DMS53 treated with DMSO at 0.1 percent for 48 hours (cell line): ENCODE data around the gene FYB1.

Experiments used
- DNase-seq: peaks from one replicate; lab custom pipeline; 2025; ENCODE audit not compliant: unreplicated experiment; lab: John Stamatoyannopoulos, UW

The FYB1 gene

DNA sequence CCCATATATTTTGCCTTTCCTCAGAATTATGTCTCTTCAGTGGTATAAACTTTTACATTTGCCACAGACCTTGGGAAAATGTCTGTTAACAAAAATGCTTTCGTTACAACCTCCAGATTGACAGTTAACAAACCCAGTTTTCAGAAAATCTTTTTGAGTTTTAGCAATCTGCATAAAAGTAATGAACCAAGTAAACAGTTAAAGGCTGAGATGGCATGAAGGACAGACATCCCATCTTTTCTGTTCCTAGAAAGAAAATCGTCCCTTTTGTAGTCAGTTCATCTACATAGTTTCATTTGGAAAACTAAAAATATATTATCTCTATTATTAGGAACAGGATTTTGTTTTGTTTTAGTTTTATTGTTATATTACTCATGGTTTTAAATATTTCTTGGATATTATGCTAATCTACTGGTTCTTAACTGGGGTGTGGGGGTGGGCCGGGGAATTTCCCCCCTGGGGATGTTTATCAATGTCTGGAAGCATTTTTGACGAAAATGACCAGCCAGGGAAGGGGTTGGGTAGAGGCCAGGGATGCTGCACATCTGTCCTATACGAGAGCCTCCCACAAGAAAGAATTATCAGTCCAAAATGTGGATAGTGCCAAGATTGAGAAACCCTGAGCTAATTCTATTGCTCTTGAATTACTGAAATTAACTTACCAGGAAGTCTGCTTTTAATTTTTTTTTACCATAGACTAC lies 11.9 kb downstream of the FYB1 start:
- no peak for DNase-seq

DNA sequence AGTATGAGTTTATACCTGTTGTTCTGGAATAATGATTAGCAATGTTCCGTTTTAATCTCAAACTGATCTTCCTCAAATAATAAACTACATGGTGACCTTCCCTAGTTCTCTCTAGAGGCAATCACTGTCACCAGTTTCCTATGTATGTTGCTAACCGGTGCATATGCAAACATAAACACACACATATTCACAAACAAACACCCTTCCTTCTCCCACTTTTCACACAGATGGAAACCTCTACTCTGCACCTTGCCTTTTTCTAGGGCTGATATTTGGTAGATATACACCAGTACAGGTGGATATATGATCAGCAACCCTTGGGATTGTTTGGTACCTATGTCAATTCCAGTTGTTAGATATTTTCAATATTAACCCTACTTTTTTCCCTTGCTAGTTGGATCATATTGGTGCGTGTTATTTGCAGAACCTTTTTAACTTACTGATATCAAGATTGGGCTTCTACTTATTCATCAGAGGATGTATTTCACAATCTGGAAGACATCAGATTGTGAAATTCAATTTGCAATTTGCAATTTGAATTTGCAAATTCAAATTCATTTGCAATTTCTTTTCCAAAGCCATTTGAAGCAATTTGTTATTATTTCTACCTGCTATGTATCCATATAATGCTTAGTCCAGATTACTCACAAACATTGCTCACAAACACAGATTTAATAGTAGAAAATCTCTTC lies 12.6 kb downstream of the FYB1 start:
- no peak for DNase-seq

- DNase-seq: no peak
Observed at GRCh38 chr5:39205550-39205949, 13.8 kb downstream of the FYB1 start.

DNA sequence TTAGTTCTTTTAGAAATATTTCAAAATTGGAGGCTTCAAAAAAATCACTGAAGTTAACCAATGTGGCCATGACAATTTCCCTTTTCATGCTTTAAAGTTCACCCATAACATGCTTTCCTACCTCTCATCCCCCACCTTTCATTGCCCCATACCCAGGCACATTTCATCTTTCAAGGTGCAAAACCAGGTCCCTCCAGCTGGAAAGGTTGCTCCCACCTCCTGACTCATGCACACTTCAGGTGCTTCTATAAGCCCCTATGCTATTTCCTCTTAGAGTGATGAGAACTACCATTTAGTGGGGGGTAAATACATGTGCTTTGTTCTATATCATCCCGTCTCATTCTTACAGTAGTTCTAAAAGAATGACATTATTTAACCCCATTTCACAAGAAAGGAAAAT lies 15.4 kb downstream of the FYB1 start:
- DNase-seq: no peak

GRCh38 chr5:39203275-39203922 lies 16.0 kb downstream of the FYB1 start:
- no peak for DNase-seq

- DNase-seq: no peak
Observed at GRCh38 chr5:39202597-39203274, 16.6 kb downstream of the FYB1 start.

GRCh38 chr5:39201781-39202596 lies 17.4 kb downstream of the FYB1 start:
- DNase-seq: no peak

- DNase-seq: no peak
Observed at GRCh38 chr5:39201160-39201780, 18.1 kb downstream of the FYB1 start.

- DNase-seq: no peak
Observed at GRCh38 chr5:39200081-39200480, 19.3 kb downstream of the FYB1 start.

DNA sequence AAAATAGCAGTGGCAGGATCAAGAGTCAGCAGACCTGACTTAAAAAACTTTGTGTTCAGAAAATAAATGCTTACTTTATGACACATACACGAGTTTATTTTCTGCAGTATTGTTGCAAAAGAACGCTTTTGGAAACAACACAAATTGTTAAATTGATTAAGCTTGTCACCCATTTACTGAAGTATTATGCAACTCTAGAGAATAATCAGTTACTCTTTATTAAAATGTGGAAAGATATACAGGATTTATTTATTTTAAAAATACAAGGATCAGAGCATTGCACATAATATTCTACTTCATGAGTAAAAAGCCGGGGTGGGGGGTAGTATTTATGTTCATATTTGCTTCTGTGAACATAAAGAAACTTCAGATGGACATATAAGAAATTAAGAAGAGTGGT lies 20.0 kb downstream of the FYB1 start:
- no peak for DNase-seq

DNA sequence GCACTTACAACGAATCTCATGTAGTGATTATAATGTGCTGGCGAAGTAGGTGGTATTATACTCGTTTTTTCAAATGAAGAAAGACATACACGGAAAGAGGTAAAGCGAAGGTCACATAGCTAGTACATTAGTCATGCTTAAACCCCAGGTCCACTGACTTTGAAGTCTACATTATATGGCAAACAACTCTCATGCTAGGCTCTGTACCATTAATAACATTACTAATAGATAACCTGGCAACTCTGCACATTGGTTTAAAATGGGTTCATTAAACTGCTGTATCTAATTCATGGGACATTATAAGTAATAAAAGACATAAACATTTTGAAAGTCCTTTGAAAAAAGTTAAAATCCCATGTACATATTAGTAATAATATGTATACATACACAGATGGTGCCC lies 21.2 kb downstream of the FYB1 start:
- no peak for DNase-seq

DNA sequence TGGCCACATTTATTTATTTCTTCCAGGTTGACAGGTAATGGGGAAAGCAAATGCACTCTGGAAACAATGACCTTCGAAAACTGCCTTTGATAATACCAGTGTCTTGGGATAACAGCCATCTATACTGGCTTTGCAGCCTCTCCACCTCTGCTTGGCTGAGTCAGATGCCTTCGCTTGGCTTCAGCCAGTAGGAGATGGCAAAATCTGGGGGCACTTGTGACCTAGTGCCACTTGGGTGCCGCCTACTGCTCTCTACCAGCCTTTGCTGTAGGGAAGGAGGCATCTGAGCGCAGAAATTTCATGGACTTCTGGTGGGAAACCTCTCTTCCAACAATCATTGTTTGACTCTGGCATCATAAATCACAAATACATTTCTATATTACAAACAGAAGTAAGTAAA lies 21.8 kb downstream of the FYB1 start:
- DNase-seq: no peak

GRCh38 chr5:39195198-39195826 lies 24.1 kb downstream of the FYB1 start:
- DNase-seq: no peak

DNA sequence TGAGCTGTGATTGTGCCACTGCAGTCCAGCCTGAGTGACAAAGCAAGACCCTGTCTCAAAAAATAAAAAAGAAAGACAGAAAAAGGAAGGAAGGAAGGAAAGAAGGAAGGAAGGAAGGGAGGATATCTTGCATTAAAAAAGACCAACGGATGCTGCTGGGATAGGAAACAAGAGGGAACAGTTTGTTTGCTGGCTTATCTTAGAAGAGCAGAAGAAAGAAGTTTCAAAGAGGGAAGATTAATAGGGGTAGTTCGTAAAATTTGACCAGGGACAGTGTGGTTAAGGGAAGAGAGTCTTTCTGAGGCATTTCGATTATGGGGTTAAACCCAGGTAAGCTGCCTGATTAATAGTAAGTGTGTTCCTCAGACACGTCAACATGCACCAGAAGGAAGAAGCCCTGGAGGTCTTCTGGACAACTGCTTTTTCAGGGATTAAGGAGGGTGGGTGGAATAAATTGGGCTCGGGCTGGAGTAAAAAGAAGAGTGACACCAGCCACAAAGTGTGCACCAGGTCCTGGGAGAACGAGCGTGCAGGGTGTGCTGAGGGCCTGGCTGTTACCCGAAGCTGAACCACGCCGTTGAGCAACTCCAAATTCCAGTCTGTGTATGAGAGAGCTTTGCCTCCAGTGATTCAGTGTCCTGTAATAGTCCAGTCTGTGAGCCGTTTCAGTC lies 24.8 kb downstream of the FYB1 start:
- no peak for DNase-seq

- DNase-seq: no peak
Observed at GRCh38 chr5:39193553-39194465, 25.6 kb downstream of the FYB1 start.

DNA sequence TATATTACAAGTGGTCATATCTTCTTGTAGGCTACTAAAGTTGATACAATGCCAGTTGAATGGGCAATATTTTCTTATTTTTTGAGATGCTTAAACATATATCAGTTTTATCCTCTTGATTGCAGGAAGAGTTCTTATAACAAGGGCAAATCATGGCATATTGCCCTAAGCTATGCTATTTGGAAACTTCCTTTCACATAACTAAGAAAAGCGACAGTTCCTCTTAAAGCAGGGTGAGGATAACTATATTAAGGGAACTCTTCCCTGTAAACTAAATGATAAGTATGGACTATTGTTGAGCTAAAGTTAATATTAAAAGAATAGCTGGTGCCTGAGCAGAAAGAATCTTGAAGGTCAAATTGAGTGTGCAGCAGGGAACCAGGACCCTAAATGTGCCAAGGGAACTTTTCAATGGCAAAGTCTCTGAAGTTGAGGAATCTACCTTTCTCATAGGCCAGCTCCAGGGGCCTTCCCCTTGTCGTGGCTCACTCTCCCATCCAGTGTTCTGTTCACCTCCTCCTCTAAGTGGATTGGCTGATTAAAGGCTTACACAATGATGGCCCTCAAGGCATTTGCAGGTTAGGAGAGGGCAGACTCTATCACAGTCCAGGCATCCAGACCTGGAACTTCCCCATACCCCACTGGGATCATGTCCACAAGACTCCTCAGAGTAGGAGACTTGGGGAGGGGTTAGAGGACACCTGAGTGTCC lies 26.8 kb downstream of the FYB1 start:
- DNase-seq: no peak

GRCh38 chr5:39191216-39191615 lies 28.1 kb downstream of the FYB1 start:
- DNase-seq: no peak
